UCSD-AML1 (cell line): Measurements from ENCODE around the gene RERE.

Source experiments
- DNase-seq: peaks from one replicate; lab custom pipeline; 2025; ENCODE audit not compliant: unreplicated experiment; lab: John Stamatoyannopoulos, UW

The RERE gene

DNA sequence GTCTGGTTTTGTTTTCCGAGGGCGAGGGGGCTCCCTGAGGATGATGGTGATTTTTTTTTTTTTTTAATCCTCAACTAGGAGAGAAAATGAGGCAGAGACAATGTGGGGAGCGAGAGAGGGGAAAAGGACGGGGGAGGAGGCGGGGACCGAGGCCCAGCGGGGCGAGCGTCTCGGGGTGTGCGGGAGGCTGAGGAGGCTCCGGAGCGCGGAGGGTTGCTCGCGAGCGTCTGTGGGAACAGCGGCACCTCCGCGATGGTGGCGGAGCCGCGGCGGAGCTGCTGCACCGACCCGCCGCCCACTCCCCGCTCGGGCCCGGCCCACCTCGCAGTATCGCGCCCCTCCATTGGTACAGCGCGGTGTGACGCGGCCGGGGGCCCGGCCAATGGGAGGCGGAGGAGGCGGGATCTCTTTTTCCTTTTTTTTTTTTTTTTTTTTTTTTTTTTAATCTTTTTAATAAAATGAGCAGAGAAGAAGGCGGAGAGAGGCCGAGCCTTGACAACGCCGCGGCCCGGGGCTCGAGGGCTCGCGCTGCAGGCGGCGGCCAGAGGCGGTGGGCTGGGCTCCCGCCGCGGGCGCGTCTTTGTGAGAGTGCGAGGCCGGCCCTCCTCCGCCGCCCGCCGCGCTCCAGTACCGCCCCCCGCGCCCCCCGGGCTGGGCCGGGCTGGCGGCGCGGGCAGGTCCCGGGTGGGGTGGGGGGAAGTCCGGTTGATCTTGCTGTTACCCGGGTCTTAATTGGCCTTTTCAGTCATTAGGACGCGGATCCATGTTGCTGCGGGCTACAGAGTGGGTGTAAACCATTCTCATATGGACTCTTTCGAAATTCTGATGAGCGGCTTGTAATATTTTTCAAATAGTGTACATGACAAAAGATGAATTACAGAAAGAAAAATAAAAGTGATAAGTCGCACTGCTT is at the start of gene RERE:
Gene RERE, minus strand, starts transcription at position 229 of the 913 bp plus-strand sequence.
- peak; percentile 96 for DNase-seq

DNA sequence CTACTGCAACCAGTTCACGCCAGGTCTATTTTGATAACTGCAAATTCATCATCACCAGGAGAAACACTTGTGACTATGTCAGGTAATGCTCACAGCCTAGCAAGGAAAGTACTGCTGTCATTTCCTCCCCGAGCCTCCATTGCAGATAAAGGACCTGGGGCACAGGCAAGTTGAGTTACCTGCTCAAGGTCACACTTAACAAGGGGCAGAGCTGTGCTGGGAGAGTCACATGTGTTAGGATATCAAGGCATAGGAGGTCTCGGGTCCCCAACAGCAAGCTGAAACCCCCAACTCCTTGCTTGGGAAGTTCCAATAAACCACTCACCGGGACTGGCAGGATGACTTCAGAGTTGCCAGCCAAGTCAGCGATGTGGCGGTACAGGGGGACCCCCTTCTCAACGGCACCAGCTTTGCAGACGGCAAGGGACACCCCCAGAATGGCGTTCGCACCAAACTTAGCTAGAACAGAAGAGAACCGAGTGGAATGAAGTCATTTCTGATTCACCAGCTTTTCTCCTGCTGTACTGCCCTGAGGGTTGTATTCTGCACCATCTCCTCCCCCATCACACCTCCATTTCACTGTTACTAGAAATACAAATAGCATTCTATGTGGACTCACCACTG is 49.5 kb upstream of the RERE start:
- DNase-seq = no peak

DNA sequence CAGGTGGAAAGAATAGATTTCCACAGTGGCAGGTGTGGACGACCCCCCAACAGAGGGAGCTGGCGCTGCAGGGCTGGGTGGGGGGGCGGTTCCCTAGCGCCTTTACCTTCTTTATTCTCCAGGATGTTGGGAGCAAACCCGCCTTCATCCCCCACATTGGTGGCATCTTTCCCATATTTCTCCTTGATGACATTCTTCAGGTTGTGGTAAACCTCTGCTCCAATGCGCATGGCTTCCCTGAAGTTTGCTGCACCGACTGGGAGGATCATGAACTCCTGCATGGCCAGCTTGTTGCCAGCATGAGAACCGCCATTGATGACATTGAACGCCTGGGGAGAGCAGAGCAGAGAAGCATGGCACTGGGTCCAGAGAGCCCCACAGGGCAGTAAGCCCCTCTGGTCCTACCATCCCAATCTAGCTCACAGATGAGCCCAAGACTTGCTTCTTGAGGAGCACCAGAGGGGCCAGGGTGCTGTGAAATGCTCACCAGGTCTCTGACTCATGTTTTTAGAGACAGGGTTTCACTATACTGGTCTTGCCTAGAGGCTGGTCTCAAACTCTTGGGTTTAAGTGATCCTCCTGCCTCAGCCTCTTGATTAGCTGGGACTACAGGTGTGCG is 48.8 kb upstream of the RERE start:
- DNase-seq = no peak

DNA sequence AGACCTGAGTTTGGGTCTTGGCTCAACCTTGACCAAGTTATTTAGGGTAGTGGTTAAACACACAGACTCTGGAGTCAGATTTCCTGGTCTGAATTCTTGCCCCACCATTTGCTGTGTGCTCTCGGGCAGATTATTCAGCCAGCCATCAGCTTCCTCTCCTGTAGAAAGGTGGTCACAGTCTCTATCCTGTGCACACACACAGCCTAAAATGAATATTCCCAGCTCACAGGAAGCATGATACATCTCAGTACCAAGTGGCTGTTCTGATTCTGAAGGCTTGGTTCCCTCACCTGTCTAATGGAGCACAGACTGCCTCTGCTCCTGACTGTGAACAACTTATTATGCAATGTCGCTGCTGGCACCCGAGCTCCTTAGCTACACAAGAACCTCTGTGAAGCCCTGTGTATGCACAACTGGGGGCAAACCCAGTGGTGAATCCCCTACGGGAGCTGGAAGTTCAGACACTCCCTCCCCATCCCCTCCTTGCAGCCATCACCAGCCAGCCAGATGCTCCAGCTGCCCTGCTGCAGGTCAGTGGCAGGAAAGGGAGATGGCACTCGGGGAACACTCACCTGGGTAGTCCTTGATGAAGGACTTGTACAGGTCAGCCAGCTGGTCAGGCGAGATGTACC is 47.4 kb upstream of the RERE start:
- no peak for DNase-seq

DNA sequence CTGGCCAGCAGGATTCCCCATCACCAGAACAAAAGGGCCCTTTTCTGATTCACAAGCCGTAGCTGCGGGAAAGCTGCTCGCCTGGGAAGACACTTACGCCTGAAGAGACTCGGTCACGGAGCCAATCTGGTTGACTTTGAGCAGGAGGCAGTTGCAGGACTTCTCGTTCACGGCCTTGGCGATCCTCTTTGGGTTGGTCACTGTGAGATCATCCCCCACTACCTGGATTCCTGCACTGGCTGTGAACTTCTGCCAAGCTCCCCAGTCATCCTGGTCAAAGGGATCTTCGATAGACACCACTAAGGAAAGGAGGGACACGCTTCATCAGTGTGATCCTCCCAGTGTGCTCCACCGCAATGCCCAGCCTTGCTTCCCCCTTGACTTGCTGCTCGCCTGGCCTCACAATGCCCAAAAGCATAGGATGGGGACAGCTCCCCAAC is 46.4 kb upstream of the RERE start:
- no peak for DNase-seq

DNA sequence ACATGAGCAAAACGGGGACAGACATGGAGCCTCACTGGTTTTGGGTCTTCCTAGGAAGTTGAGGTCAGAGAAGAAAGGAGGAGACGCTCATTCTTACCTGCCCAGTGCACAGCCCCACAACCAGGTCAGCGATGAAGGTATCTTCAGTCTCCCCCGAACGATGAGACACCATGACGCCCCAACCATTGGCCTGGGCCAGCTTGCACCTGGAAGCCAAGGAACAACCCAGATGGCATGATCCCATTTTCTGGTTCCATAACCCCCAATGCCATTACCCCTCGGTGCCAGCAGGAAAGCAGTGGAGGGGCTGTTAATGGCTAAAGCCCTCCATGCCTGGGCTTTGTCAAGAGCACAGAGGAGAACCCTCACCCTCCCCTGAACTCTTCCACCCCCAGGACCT is 45.7 kb upstream of the RERE start:
- DNase-seq = no peak

DNA sequence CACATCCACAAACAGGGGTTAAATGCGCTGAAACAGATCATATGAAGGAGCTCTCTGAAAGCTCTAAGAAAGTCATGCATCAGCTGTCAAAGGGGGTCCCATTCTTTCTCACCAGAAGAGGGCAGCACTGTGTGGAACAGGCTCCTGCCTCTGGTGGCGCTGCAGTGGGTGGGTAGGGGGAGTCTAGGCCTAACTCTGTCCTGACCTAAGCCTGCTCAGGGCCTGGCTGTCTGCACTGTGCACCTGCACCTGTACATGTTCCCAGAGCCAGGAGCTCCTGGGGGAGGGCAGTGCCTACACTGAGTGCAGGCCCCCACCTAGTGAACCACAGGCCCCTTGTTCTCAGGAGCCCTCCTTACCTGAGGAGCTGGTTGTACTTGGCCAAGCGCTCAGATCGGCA is 45.1 kb upstream of the RERE start:
- peak; percentile 46 for DNase-seq

DNA sequence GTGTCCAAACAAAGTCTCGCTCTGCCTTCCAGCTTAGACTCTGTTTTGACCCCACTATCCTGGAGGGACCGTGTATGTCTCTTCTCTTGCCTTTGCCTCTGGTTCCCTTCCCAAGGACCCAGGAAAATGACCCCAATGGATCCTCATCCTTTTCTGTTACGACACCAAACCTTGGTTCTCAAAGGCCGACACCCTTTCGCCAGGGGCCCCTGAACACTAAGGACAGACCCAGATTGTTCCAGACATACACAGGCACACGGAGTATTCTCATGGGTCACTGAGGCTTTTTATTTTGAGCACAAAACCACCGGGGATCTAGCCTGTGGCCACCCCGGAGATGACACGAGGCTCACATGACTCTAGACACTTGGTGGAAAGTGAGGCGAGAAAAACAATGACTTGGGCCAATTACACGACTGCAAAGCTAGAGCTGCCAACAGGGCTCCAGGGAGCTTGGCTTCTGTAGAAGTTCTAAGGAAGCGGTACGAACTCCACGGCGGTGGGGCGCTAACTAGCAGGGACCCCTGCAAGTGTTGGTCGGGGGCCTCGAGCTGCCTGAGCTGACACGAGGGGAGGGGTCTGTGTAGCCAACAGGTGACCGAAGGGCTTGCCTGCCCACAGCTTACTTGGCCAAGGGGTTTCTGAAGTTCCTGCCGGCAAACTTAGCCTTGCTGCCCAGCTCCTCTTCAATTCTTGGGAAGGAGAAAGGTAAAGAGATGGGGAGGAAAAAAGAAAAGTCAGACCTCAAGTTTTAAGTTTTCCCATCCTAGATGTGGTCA is 43.5 kb upstream of the RERE start:
- DNase-seq = no peak

DNA sequence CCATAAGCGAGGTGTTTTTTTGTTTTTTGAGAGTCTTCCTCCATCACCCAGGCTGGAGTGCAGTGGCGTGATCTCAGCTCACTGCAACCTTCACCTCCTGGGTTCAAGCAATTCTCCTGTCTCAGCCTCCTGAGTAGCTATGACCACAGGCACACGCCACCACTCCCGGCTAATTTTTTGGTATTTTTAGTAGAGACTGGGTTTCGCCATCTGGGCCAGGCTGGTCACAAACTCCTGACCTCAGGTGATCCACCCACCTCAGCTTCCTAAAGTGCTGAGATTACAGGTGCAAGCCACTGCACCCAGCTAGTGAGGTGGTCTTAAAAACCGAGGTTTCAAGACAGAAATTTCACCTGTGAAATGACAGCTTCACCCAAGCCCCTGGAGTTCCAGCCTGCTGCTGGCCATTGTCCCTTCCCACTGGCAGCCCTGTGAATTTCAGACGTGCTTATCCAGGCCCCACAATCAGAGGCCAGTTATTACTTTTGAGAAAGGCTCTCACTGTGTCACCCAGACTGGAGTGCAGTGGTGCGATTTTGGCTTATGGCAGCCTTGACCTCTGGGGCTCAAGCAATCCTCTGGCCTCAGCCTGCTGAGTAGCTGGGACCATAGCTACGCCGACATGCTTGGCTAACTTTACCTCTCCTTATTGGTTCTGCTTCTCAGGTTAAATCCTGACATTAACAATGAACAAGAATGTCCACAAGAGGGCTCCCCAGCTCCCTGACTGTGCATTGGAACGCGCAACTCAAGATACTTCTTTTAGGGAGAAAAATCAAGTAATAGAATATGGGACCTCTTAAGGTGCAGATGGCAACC is 41.7 kb upstream of the RERE start:
- DNase-seq = peak; percentile 44

DNA sequence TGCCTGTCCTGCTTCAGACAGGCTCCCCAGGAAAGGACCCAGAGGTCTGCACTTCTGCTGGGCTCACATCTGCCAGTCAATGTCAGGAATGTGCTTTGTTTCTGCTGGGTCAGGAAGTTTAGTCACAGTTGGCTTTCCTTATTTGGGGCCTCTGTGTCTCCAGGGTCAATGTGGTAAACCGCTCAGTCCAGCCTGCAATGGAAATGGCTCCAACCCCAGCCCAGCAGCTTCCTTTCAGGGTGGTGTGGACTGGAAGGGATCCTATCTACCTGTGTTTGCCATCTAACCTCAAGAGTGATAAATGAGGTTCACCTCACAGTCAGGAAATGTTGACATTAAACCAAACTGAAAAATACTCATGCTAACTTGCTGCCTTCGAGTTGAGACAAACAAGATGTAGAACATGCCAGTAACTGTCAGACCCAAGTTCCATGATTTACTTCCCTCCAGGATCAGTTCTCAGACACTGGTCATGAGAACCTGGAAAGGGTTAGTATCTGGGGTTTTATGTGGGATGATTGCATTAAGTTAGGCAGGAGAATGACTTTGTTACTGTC is 40.8 kb upstream of the RERE start:
- peak; percentile 90 for DNase-seq

DNA sequence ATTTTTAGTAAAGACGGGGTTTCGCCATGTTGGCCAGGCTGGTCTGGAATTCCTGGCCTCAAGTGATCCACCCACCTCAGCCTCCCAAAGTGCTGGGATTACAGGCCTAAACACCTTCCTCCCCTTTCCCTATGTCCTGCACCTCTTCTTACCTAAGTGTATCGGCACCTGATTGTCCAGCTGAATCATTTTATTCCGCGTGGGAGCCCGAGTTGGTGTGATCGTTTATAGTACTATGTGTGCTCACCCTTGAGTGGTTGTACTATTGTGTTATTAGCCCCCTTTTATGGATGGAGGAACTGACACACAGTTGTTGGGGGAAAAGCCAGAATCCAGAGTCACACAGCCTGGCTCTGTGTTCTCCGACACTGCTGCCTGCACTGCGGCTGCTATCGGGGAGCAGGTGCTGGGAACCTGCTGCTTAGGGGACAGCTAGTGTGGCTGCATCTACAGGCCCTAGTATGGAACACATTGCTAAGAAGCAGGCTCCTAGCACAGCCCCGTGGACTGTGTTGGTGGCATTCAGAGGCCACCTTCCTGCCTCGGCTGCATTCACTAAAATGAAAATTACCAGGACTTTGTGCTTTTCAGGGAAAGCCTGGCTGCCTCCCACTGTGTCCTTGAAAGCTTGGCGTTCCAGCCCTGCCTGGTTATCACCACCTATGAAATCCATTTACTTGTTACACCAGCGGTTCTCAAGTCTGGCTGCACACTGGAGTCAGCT is 39.4 kb upstream of the RERE start:
- DNase-seq = no peak

DNA sequence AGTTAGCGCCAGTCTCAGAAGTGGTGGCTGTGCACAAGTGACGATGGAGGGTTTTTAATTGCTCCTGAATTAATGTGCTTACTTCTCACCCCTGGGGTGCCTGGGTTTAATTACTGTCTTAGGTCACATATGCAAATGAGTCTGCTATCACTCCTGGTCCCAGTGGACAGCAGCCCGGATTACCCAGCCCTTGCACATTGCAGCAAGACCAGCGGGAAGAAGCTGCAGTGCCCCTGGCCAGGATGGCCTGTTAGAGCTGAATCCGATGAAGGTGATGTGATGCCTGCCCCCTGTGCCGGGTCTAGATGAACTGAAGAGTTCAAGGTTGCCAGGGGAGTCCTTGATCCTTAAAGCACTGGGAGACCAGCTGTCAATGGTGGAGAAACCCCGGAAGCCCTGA is 36.8 kb upstream of the RERE start:
- DNase-seq = no peak

DNA sequence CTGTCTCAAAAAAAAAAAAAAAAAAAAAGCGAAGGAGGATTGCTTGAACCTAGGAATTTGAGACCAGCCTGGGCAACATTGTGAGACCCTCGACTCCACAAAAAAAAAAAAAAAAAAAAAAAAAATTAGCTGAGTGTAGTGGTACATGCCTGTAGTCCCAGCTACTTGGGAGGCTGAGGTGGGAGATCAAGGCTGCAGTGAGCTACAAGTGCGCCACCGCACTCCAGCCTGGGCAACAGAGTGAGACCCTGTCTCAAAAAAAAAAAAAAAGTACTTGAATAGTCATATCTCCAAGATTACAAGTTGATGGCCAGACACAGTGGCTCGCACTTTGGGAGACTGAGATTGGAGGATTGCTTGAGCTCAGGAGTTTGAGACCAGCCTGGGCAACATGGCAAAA is 33.6 kb upstream of the RERE start:
- DNase-seq = no peak

DNA sequence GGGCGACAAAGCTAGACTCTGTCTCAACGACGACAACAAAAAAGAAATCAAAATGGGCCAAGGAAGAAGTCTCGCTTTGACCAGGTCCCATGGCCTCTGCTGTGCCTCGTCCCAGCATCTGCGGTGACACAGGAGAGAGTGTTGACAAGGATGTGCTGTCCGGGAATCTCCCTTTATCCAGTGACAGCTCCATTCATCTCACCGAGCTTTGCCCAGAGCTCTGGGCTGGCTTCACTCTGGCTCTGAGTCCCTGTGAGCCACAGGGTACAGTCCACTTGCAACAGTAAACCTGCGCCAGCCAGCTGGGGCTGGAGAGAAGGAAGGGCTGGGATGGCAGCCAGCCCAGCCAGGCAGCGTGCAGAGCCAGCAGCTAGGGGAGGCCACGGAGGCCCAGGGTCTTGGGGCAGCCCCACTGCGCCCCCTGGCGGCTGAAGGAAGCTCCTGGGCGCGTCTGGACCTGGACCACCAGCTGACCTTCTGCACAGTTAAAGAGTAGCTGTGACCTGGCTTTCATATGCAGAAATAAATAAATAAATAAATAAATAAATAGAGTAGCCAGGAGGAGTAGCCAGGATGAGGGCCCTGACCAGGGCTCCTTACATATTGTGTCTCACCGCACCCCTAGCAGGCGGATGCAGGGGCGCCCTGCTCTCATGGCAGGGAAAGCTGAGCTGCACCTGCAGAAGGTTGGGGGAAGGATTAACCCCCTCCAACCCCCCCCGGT is 31.4 kb upstream of the RERE start:
- peak; percentile 88 for DNase-seq

DNA sequence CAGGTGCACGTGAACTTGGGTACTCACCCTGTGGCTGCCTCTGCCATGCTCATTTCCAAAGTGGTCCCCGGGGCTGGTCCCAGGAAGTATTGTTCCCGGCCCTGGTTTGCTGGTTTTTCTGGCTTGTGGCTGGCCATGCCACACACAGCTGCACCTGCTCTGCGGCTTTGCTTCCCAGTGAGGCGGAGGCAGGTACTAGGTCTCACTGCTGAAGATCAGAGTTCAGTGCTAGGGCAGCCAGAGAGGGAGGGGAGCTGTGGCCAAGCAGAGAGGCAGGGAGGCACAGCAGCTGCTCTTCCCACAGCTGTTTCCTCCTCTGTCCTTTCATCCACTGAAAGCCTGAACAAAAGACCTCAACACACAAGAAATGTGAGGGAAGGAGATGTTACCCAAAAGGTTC is 30.6 kb upstream of the RERE start:
- peak; percentile 35 for DNase-seq

DNA sequence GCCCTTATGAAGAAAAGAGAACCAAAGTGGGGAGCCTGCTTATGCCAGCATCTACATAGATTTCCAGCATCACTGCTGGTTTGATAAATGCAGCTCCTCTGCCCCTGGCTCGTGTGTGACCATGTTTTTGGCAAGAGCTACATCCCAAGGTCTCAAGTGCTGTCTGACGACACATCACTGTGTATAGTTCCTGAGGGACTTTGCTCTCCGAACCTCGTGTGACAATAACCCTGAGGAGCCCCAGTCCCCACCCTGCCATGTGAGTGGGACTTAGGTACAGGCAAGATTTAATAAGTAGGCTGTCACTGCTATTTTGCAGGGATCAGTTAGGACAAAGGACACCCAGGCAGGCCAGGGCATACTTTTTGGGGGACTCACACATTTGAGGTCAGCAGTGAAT is 28.8 kb upstream of the RERE start:
- DNase-seq = no peak

DNA sequence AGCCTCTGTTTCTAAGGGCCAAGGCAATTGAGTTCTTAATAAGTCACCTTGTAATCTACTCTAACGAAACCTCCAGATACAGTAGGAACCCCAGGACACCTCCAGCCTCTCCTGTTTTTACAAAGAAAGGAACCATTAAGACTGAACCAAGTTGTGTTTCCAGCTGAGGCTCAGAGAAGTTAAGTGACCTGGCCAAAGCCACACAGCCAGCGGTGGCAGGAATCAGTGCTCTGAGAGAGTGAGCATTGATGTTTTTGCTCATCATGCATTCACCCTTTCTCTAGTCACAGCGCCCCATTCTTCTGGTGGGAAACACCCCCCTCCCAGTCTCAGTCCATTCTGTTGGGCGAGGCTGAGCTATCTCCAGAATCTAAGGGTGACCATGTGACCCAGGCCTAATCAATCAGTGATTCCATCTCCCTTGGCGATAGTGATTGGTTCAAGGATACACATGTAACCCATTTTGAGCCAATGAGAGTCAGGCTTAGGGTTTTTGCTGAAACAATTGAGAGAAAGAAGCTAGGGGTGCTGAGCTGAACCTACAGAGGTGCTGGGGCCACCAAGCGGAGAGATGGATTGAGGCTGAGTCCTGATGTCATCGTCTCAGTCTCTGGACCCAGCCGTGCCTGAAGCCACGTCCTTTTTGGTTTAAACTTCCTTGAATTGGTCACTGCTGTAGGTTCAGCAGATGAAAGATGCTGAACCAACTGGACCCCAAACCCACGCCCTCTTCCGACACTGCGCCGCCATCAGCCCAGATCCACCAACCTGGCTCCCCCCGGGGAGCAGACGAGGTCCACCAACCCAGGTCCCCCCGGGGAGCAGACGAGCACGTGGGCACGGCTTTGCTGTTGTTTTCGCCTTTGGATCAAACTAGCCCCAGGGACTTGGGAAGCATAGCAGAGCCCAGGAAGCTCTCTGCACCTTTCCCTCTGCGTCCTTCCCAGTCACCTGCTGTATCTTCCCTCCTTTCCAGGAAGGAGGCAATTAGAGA is 28.0 kb upstream of the RERE start:
- no peak for DNase-seq
